AG08396 (cell line): ENCODE results near the gene CCNL1.
"Not testable (repeated sequence)": the region's sequence is repeated elsewhere in the genome, so short reads cannot be mapped to it uniquely, and the experiment has no call there.

Experiments used
- DNase-seq: peaks from one replicate; pipeline ENCODE4 v3.0.0; 2012; ENCODE audit warnings: low spot score, mixed read lengths

Gene CCNL1

GRCh38 chr3:157103860-157104259 is 56.1 kb downstream of the CCNL1 start:
- no peak for DNase-seq

- no peak for DNase-seq
Observed at GRCh38 chr3:157103280-157103679, 56.7 kb downstream of the CCNL1 start.

GRCh38 chr3:157102595-157102994 is 57.4 kb downstream of the CCNL1 start:
- DNase-seq, result not testable (repeated sequence)

- no peak for DNase-seq
Observed at GRCh38 chr3:157102098-157102497, 57.8 kb downstream of the CCNL1 start.

- DNase-seq, result no peak
Observed at GRCh38 chr3:157101486-157101885, 58.5 kb downstream of the CCNL1 start.

- no peak for DNase-seq
Observed at GRCh38 chr3:157100608-157101396, 59.1 kb downstream of the CCNL1 start.

- DNase-seq, result no peak
Observed at GRCh38 chr3:157100096-157100477, 59.9 kb downstream of the CCNL1 start.

- DNase-seq, result no peak
Observed at GRCh38 chr3:157099326-157100095, 60.4 kb downstream of the CCNL1 start.

- no peak for DNase-seq
Observed at GRCh38 chr3:157098823-157099185, 61.1 kb downstream of the CCNL1 start.

GRCh38 chr3:157098121-157098822 is 61.7 kb downstream of the CCNL1 start:
- DNase-seq, result no peak
